ENCODE results near the gene TAMM41. TPM values are rescaled to one million over a fixed set of nuclear protein-coding genes. Genes with fewer than 3 reads are reported as not detected.

TAMM41 gene
- total and polyA plus RNA-seq, 2 of the 4 experiments (the other 2 are of a cell fraction) = 4.3 to 15.9 TPM

DNA sequence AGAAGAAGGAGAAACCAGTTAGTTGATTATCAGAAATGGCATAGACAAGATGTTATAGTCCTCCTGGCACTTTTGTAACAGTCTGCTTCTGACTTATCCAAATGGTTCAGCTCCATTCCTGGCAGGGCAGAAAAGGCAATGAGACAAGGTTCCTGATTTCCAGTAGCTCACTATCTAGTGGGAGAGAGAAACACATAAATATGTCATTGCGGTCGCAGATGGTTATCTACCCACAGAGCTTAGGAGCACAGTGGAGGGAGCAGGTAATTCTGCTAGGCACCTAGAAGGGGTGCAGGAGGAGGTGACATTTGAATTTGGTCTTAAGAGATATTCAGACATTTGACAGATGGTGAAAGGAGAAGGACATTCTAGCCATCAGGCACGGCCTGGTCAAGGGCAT lies 78.1 kb downstream of the TAMM41 start:
- no peak overlapping the region for H3K27ac ChIP-seq (ENCODE audit: insufficient read depth, low read length)
- intact Hi-C loops (cut with micrococcal nuclease) (no loop called here), dilution Hi-C loops (cut with HindIII; ENCODE audit: low sequenced_read_pairs, unreplicated experiment) (no loop called here), in situ Hi-C loops (cut with MboI; ENCODE audit: low sequenced_read_pairs) (no loop called here)
- peak overlapping the region; percentile 25 for H2AK5ac ChIP-seq (ENCODE audit: low read depth, low read length)
- H2BK20ac ChIP-seq (ENCODE audit: low read depth, low read length) = no peak overlapping the region
- no TSS peak for BruUV-seq (replicated peaks)
- H3K18ac ChIP-seq (ENCODE audit: low read depth, low read length) = no peak overlapping the region
- H3K9me3 ChIP-seq (ENCODE audit: control insufficient read depth, insufficient read depth, low read length) = no peaks in the 10 kb centered on the region
- ATAC-seq (ENCODE audit: low read depth) (no peak), DNase-seq (no peak)
- no peak overlapping the region for H3K23ac ChIP-seq (ENCODE audit: low read depth, low read length)
- H3K27me3 ChIP-seq (ENCODE audit: control insufficient read depth, insufficient read depth, low read length) = peaks cover 7% of the 10 kb centered on the region
- H4K91ac ChIP-seq (ENCODE audit: insufficient read depth, low read depth, low read length) = no peak overlapping the region
- no peak overlapping the region for H2BK120ac ChIP-seq (ENCODE audit: low read depth, low read length)
- H2AK9ac ChIP-seq (replicated peaks; ENCODE audit: low read depth, low read length, poor library complexity) = peak overlapping the region; percentile 15
- H3K4me3 ChIP-seq (ENCODE audit: insufficient read depth, low read depth, low read length) = no peak overlapping the region
- no peaks in the 10 kb centered on the region for H3K79me1 ChIP-seq (ENCODE audit: low read depth in 1 of 2, low read length in 2 of 2)
- no peak overlapping the region for H4K5ac ChIP-seq (ENCODE audit: low read depth, low read length)
- no peak for TF ChIP-seq CEBPB (IDR thresholded peaks at IDR 0.05; ENCODE audit: low read depth, low read length)
- no peak for TF ChIP-seq CHD1 (IDR thresholded peaks at IDR 0.05; ENCODE audit: low read depth, low read length)
- no peak for TF ChIP-seq BHLHE40 (IDR thresholded peaks at IDR 0.05; ENCODE audit: low read depth, low read length)
- no peak for TF ChIP-seq NFE2L2 (IDR thresholded peaks at IDR 0.05; ENCODE audit: low read depth, low read length)
- TF ChIP-seq MAZ (IDR thresholded peaks at IDR 0.05; ENCODE audit: borderline replicate concordance, low read depth, low read length) = no peak
- no peak for TF ChIP-seq ELK1 (IDR thresholded peaks at IDR 0.05; ENCODE audit: borderline replicate concordance, low read depth, low read length)
- peaks cover 6% of the 10 kb centered on the region for H3K4me1 ChIP-seq (ENCODE audit: control insufficient read depth, insufficient read depth, low read length)
- peaks cover 6% of the 10 kb centered on the region; the same call in 1 of the 2 replicates for H3K9me1 ChIP-seq (ENCODE audit: insufficient read depth, low read length)
- whole genome bisulfite sequencing, 2 experiments (ENCODE audit: extremely low coverage in 2 of 2, insufficient read length in 1 of 2) = 100% methylated on average over 2 of the region's 3 CpGs; no CpG with 5 or more reads in 1 of the 2 experiments
- no peak overlapping the region for H2AFZ ChIP-seq (replicated peaks; ENCODE audit: low read length, poor library complexity)
- no peaks in the 10 kb centered on the region for H3K36me3 ChIP-seq (ENCODE audit: control insufficient read depth, insufficient read depth, low read length)
- H2BK5ac ChIP-seq (ENCODE audit: low read depth, low read length, poor library complexity, severe bottlenecking) = no peak overlapping the region
- ChIA-PET POLR2A (ENCODE audit: unreplicated experiment) (no interaction called here), CTCF (no interaction called here)
- no peak overlapping the region for H3K56ac ChIP-seq (ENCODE audit: extremely low read depth, insufficient read depth, low read length)
- H4K8ac ChIP-seq (ENCODE audit: low read depth in 2 of 2, low read length in 2 of 2) = no peak overlapping the region
- H3K9ac ChIP-seq (ENCODE audit: low read depth, low read length) = no peak overlapping the region
- peaks cover 4% of the 10 kb centered on the region; the same call in 1 of the 2 replicates for H4K20me1 ChIP-seq (ENCODE audit: insufficient read depth, low read length)
- no peak overlapping the region for H3K14ac ChIP-seq (replicated peaks; ENCODE audit: low read depth, low read length)
- no peak overlapping the region for H3K4ac ChIP-seq (ENCODE audit: low read depth, low read length)
- H2BK15ac ChIP-seq (ENCODE audit: low read depth, low read length) = no peak overlapping the region
- H3K4me2 ChIP-seq (ENCODE audit: low read depth, low read length) = no peak overlapping the region
